HG03060 (cell line): ENCODE results near the gene MSL3B.

Experiments
- ATAC-seq: cut with Tn5 transposase; IDR thresholded peaks from one replicate; pipeline ENCODE4 v1.9.1; 2021; ENCODE audit warnings: low read depth, moderate number of reproducible peaks; ENCODE audit not compliant: unreplicated experiment

MSL3B gene

GRCh38 chr2:233835230-233836186, 32.7 kb downstream of the MSL3B start:
- ATAC-seq = no peak

DNA sequence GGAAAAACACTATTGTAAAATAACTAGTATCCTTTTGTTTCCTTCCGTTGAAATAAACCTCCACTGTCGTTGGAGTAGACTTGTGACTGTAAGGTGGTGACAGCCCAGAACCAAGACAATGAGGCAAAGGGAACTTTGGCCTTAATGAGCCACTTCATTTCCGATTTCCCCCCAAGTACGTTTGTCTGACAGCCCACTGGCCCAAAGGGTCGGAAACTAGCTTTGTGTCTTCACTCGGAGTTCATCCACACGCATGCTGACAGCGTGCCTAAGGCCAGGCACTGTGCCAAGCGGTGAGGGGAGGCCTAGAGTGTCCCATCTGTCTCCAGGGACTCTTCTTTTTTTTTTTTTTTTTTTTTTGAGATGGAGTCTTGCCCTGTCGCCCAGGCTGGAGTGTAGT, 34.8 kb downstream of the MSL3B start:
- ATAC-seq = no peak

- ATAC-seq = no peak
Observed at GRCh38 chr2:233832869-233833311, 35.3 kb downstream of the MSL3B start.

DNA sequence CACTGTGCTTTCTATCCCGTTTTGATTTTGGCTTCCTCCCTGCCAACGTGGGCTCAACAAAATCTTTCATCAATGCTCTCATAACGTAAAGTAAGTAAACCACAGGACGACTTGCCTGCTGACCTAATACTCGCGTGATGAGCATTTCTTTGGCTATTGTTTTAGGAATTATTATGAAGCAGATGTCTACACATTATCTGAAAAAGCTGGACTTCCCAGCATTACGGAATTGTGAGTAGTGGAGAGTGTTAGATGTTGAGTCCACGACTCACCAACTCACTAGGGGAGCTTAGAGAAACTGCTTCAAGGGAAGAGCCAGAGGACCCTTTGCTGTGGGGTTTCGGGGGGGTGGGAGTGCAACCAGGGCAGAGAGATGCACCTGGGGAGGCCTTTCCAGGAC, 35.8 kb downstream of the MSL3B start:
- ATAC-seq = no peak

GRCh38 chr2:233831861-233832260, 36.3 kb downstream of the MSL3B start:
- ATAC-seq = no peak

DNA sequence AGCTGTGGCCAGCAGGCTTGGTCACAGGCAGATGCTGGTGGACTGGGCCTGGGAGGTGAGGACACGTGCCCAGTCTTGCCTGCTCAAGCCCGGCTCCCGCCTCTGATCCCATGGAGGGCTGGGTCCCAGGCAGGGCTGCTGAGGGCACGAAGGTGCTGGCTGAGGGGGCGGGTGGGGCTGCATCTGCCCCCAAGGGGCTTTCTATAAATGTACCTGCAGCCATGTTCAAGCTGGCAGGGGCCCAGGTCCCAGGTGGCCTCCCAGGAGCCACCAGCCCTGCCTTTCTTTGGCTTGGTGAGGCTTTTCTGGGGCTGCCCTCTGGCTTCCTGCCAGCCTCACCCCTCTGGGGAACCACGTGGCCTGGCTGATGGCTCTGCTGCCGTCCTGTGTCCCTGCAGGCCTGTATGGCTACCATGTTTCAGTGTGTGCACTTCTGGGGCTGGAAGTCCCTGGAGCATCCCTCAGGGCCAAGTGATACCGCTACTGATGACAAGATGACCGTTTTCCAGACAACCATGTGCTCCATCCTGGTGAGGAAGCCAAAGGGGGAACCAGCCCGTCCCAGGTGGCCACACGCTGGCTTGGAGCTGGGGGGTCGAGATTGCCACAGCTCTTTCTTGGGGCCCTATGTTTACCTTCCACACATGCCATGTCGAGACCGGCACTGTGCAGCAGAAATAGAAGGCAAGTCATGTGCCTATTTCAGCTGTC, 37.0 kb downstream of the MSL3B start:
- no peak for ATAC-seq

GRCh38 chr2:233830111-233830802, 37.9 kb downstream of the MSL3B start:
- no peak for ATAC-seq

- ATAC-seq = no peak
Observed at GRCh38 chr2:233829193-233830110, 38.7 kb downstream of the MSL3B start.

DNA sequence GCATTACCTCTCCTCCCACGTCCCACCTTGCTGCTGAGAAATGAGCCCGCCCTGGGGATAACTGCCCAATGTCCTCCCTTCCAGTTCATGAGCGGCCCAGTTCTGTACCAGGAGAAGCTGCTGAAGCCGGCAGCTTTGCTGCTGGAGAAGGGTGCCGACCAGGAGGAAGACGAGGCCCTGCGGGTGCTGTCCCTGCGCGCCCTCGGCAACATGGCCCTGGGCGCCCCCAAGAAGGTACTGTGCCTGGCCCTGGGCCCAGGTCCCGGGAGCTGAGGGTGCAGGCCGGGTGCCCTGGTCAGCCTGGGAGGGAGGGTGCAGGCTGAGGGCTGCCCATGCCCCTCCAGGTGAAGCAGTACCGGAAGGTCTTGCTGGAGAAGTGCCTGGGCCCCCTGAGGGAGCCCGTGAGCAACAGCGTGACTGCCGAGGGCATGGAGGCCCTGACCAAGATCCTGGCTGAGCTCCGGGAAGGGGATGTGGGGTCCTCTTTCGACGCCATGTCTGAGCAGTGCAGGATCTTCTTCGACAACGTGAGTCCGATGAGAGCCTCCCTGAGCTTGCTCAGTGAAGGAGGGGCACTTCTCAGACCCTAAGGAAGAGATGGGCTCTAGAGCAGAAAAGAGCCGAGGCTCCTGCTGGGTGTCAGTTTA, 39.5 kb downstream of the MSL3B start:
- no peak for ATAC-seq

- no peak for ATAC-seq
Observed at GRCh38 chr2:233824373-233824772, 43.8 kb downstream of the MSL3B start.

- no peak for ATAC-seq
Observed at GRCh38 chr2:233823731-233824121, 44.5 kb downstream of the MSL3B start.

DNA sequence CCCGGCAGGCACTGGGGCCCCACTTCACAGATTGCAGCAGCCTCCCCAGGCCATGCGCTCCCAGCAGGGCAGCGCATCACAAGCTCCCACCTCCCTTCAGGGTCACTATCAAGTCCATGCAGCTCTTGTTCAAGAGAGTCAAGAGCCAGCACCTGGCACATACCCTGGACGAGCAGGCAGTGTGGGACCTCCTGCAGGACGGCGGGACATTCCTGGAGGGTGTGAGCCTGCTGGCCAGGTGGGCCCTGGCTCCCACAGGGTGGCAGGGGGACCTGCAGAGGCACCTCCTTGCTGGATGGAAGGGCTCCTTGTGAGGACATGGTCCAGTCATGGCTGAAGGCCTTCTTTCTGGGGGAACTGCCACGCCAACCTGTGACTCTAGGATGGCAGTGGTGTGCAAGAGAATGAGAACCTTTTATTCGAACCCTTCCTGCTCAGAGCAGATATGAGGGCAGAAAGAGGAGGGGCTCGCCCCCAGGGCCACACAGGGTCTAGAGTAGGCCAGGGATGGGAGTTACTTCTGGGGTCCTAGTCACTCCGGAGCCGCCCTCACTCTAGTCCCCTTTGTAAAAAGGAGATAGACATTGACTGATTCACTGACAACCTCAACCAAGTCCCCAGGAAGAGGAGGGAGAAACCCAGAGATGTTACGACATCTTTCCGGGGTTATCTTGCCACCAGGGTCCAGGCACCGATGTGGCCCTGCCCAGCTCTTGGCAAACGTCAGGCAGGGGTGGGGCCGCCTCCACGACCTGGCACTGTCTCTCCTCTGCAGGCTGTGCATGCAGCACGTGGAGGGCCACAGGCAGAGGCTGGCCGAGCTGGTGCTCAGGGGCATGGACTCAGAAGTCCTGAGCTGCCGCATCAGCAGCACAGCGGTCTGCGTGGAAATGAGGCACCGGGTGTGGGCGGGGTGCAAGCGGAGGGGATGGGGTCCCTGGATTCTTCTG, 45.1 kb downstream of the MSL3B start:
- ATAC-seq = no peak

GRCh38 chr2:233822101-233822771, 46.0 kb downstream of the MSL3B start:
- no peak for ATAC-seq

DNA sequence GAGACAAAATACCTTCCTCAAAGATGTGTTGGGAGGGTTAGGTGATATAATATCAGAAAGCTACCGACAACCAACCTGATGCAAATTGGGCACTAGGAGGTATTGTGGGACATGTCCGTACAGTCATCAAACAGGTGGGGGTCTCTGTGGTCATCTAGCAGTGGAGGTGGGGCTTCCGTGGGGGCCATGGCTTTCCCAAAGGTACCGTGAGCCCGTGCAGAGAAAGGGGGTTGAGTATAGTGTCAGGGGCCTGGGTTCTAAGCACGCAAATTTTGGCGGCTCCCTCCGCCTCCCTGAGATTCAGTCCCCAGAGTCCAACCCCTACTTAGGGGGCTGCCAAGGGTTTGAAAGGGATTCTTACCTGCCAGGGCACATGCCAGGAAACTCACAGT, 46.5 kb downstream of the MSL3B start:
- ATAC-seq = no peak

GRCh38 chr2:233821196-233821595, 47.0 kb downstream of the MSL3B start:
- no peak for ATAC-seq

GRCh38 chr2:233820774-233821105, 47.4 kb downstream of the MSL3B start:
- no peak for ATAC-seq

DNA sequence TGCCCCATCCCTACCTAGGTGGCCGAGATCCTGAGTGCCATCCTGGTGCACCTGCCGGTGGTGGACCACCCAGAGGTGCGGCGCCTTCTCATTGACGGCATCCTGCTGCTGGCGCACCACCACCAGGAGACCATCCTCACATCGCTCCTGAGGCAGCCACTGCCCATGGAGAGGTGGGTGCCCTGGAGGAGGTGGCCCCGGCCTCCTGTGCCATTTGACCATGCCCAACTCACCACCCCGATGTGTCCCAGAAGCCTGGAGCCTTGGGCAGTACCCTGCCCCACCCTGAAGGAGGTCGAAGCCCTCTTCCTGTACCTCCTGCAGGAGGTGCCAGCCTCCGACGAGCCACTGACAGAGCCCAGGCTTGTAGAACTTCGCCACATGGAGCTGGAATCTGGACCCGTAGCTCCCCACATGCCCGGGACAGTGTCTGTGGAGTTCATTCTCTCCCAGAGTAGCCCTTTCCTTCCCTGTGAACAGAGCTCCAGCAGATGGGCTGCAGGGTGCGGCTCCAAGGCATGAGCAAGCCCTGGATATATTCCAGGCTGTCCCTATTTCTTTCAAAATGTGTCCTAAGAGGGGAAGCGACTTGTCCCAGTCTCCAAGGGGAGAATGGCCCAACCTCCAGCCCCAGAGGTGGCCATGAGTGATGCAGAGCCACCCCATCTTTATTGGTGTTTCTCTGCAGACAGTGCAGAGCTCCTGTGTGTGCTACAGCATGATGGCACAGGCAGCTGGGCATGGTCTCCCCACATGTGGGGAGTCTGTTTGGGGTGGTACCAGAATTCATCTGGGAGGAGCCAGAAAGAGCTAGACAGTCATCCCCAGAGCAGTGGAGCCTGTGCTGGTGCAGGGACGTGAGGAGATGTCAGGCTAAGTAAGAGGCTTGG, 48.1 kb downstream of the MSL3B start:
- ATAC-seq = no peak
